HCT116 (cell line): ENCODE data around the gene RNF41. TPM values are rescaled to one million over a fixed set of nuclear protein-coding genes. Genes with fewer than 3 reads are reported as not detected.
"Not testable (repeated sequence)": the region's sequence is repeated elsewhere in the genome, so short reads cannot be mapped to it uniquely, and the experiment has no call there.

Experiments used
- ATAC-seq: fragments of 200-7000 bp; cut with Tn5 transposase; 2 replicates; pipeline ENCODE4 v1.9.1; 2020; ENCODE audit warnings: mild to moderate bottlenecking, moderate library complexity
- BruUV-seq: library from RNA; stranded (reverse); fragments of 400-500 nt; replicated peaks from 2 replicates; lab custom pipeline; 2021; lab: Mats Ljungman, UMichigan
- CTCF ChIA-PET: fragments of 300-600 bp; sonication (Branson Sonifier 250); formaldehyde crosslinking; loops from one replicate; lab custom pipeline; 2021; ENCODE audit warnings: antibody characterized with exemption; lab: Charles Lee
- POLR2A ChIA-PET: fragments of 300-600, 350-600 bp; sonication (Branson Sonifier 250); formaldehyde crosslinking; loops from one replicate; lab custom pipeline; 2021; ENCODE audit warnings: antibody characterized with exemption; lab: Charles Lee
- RAD21 ChIA-PET, 2 experiments: fragments of 300-600 bp; sonication (Branson Sonifier 250); formaldehyde crosslinking; loops; one replicate each; lab custom pipeline; 2023; ENCODE audit warnings: low total read pairs in 2 of 2; ENCODE audit not compliant: uncharacterized antibody in 2 of 2, unreplicated experiment in 2 of 2, low non-redundant PET in 1 of 2; lab: Charles Lee
- DNase-seq: peaks from one replicate; pipeline ENCODE4 v3.0.0-alpha.2; 2010; ENCODE audit warnings: low read depth, low spot score
- H2AFZ ChIP-seq: fragments of 200-600 bp; shearing (Covaris generic), sonication (generic); 2 replicates; pipeline ENCODE4 v1.6.1; 2017; ENCODE audit warnings: low read depth, mixed run types, mixed read lengths, antibody characterized with exemption, low read length; ENCODE audit not compliant: poor library complexity, severe bottlenecking
- H3K27ac ChIP-seq: 2 replicates; pipeline ENCODE4 v1.5.1; 2012; ENCODE audit warnings: low read depth, low read length
- H3K27me3 ChIP-seq: fragments of 200-600 bp; sonication (generic); 2 replicates; pipeline ENCODE4 v1.6.1; 2016; ENCODE audit warnings: mixed run types, low read length, mixed read lengths; ENCODE audit not compliant: insufficient read depth
- H3K36me3 ChIP-seq, 2 experiments: fragments of 200-500 bp in 1 of 2; fragments of 200-600 bp in 1 of 2; sonication (Bioruptor generic) in 1 of 2; sonication (generic) in 1 of 2; 2 replicates each; pipeline versions ENCODE4 v1.5.1 to v1.6.1; 2014 to 2016; ENCODE audit warnings: low read length in 2 of 2, inconsistent platforms in 1 of 2, mixed read lengths in 1 of 2, mixed run types in 1 of 2; ENCODE audit not compliant: insufficient read depth in 2 of 2, control insufficient read depth in 1 of 2
- H3K4me1 ChIP-seq, 2 experiments: fragments of 200-600 bp in 1 of 2; sonication (generic) in 1 of 2; 2 replicates each; pipeline versions ENCODE4 v1.5.1 to v1.6.1; 2012 to 2017; ENCODE audit warnings: low read length in 2 of 2, inconsistent platforms in 1 of 2, mild to moderate bottlenecking in 1 of 2, mixed read lengths in 1 of 2, mixed run types in 1 of 2, moderate library complexity in 1 of 2; ENCODE audit not compliant: insufficient read depth in 2 of 2, control insufficient read depth in 1 of 2
- H3K4me2 ChIP-seq: fragments of 200-600 bp; sonication (generic); 2 replicates; pipeline ENCODE4 v1.6.1; 2017; ENCODE audit warnings: mixed run types, low read length, mixed read lengths
- H3K4me3 ChIP-seq, 2 experiments: fragments of 200-600 bp in 1 of 2; sonication (generic) in 1 of 2; replicated peaks in 1 of 2; 2 replicates each; pipeline ENCODE4 v1.5.1; 2011 to 2016; ENCODE audit warnings: low read length in 2 of 2, control low read depth in 1 of 2, low read depth in 1 of 2, mild to moderate bottlenecking in 1 of 2, mixed read lengths in 1 of 2, mixed run types in 1 of 2
- H3K79me2 ChIP-seq: fragments of 200-600 bp; sonication (generic); 2 replicates; pipeline ENCODE4 v1.6.1; 2017; ENCODE audit warnings: mild to moderate bottlenecking, mixed run types, low read length, moderate library complexity, mixed read lengths; ENCODE audit not compliant: insufficient read depth
- H3K9ac ChIP-seq: fragments of 200-600 bp; sonication (generic); 2 replicates; pipeline ENCODE4 v1.6.1; 2016; ENCODE audit warnings: low read length, mixed read lengths
- H3K9me2 ChIP-seq: fragments of 200-600 bp; sonication (generic), shearing (Covaris generic); 2 replicates; pipeline ENCODE4 v1.6.1; 2017; ENCODE audit warnings: mixed run types, mild to moderate bottlenecking, moderate library complexity; ENCODE audit not compliant: insufficient read depth
- H3K9me3 ChIP-seq, 2 experiments: fragments of 200-500 bp in 1 of 2; fragments of 200-600 bp in 1 of 2; sonication (Bioruptor generic) in 1 of 2; sonication (generic) in 1 of 2; 2 replicates each; pipeline ENCODE4 v1.6.1; 2014 to 2017; ENCODE audit warnings: low read length in 2 of 2, mixed read lengths in 2 of 2, inconsistent platforms in 1 of 2, low read depth in 1 of 2, mild to moderate bottlenecking in 1 of 2, mixed run types in 1 of 2, moderate library complexity in 1 of 2; ENCODE audit not compliant: control insufficient read depth in 1 of 2, insufficient read depth in 1 of 2
- H4K20me1 ChIP-seq: fragments of 200-600 bp; sonication (generic), shearing (Covaris generic); 2 replicates; pipeline ENCODE4 v1.6.1; 2017; ENCODE audit warnings: mixed run types, mild to moderate bottlenecking, moderate library complexity; ENCODE audit not compliant: insufficient read depth
- ATF3 ChIP-seq: IDR thresholded peaks from 2 replicates; pipeline ENCODE4 v1.6.1; 2012
- CEBPB ChIP-seq: IDR thresholded peaks from 2 replicates; pipeline ENCODE4 v1.6.1; 2012; ENCODE audit warnings: low read depth
- CTCF ChIP-seq, 3 experiments: fragments of 200-600 bp in 1 of 3; sonication (generic) in 1 of 3; IDR thresholded peaks in 2 of 3; conservative IDR thresholded peaks in 1 of 3; 2 replicates each; pipeline ENCODE4 v1.5.1; 2012 to 2017; ENCODE audit warnings: low read depth in 2 of 3, low read length in 2 of 3, antibody characterized with exemption in 1 of 3, borderline replicate concordance in 1 of 3, control low read depth in 1 of 3, mild to moderate bottlenecking in 1 of 3, mixed read lengths in 1 of 3, mixed run types in 1 of 3, moderate library complexity in 1 of 3; ENCODE audit not compliant: insufficient read depth in 1 of 3
- ELF1 ChIP-seq: IDR thresholded peaks from 2 replicates; pipeline ENCODE4 v1.6.1; 2012; ENCODE audit warnings: low read depth, borderline replicate concordance
- FOSL1 ChIP-seq: IDR thresholded peaks from 2 replicates; pipeline ENCODE4 v1.6.1; 2012; ENCODE audit warnings: low read depth
- JUND ChIP-seq: IDR thresholded peaks from 2 replicates; pipeline ENCODE4 v1.6.1; 2012
- POLR2A ChIP-seq: IDR thresholded peaks from 2 replicates; pipeline ENCODE4 v1.7.0; 2011; ENCODE audit warnings: borderline replicate concordance; ENCODE audit not compliant: insufficient read depth, insufficient read length; ENCODE audit errors: extremely low read depth
- POLR2AphosphoS5 ChIP-seq: IDR thresholded peaks from 2 replicates; pipeline ENCODE4 v1.6.1; 2011; ENCODE audit warnings: mild to moderate bottlenecking, low read depth, low read length, moderate library complexity
- SIN3A ChIP-seq: IDR thresholded peaks from 2 replicates; pipeline ENCODE4 v1.6.1; 2012; ENCODE audit warnings: low read depth
- SRF ChIP-seq: IDR thresholded peaks from 2 replicates; pipeline ENCODE4 v1.6.1; 2012; ENCODE audit warnings: low read depth
- ZBTB33 ChIP-seq: IDR thresholded peaks from 2 replicates; pipeline ENCODE4 v1.6.1; 2011; ENCODE audit warnings: mild to moderate bottlenecking, low read length, moderate library complexity; ENCODE audit not compliant: insufficient replicate concordance; ENCODE audit errors: extremely low read depth
- ZFX ChIP-seq: fragments of 450-650 bp; IDR thresholded peaks from 2 replicates; pipeline ENCODE4 v1.6.1; 2017
- ZNF274 ChIP-seq: fragments of 200-500 bp; sonication (Bioruptor generic); IDR thresholded peaks from 2 replicates; pipeline ENCODE4 v1.6.1; 2014; ENCODE audit warnings: mild to moderate bottlenecking, low read depth, low read length, inconsistent platforms
- intact Hi-C: fragments of 100-400 bp; cut with micrococcal nuclease; formaldehyde crosslinking; loops from 2 replicates; pipeline ENCODE4 v1.10.0; 2022
- total RNA-seq: library from RNA; stranded (reverse); gene quantifications from one replicate; pipeline ENCODE4 v1.2.1, GENCODE V29; 2021; ENCODE audit not compliant: unreplicated experiment

Gene RNF41
- total RNA-seq, 1 experiment from 2014 or later = 40.6 TPM

GRCh38 chr12:56157201-56158028, 64.3 kb downstream of the RNF41 start:
- ATAC-seq (peak; percentile 64), DNase-seq (peak; percentile 70)
- H3K79me2 ChIP-seq = peaks cover 39% of the 10 kb centered on the region
- H4K20me1 ChIP-seq = no peaks in the 10 kb centered on the region
- H3K9ac ChIP-seq = peak overlapping the region; percentile 68
- RAD21 ChIA-PET = no interaction called here
- peaks cover 16 to 32% of the 10 kb centered on the region in 2 experiments for H3K4me1 ChIP-seq
- no peak overlapping the region for H2AFZ ChIP-seq
- H3K9me2 ChIP-seq = no peaks in the 10 kb centered on the region
- TF ChIP-seq FOSL1 (no peak), ATF3 (no peak), POLR2A (no peak), ZBTB33 (no peak), SIN3A (no peak), ELF1 (no peak), SRF (no peak), JUND (no peak), ZNF274 (no peak), CTCF (IDR thresholded peaks at IDR 0.05 in 2 of 3, conservative IDR thresholded peaks at IDR 0.05 in 1 of 3; ENCODE audit: borderline replicate concordance in 1 of 3, insufficient read depth in 1 of 3, low read depth in 2 of 3, low read length in 2 of 3) (peak in 2 of 3 experiments; percentile 73; a peak in 4 of 6 replicates), POLR2AphosphoS5 (peak; percentile 22; the same call in 1 of the 2 replicates), ZFX (0 out of 2 replicates have a peak, but pooled peaks have one; percentile 15), CEBPB (no peak)
- peaks cover 25 to 33% of the 10 kb centered on the region in 2 experiments; a peak in 3 of 4 replicates for H3K36me3 ChIP-seq
- H3K27ac ChIP-seq = peak overlapping the region; percentile 94
- H3K4me3 ChIP-seq = peak overlapping the region; percentile 39 to 78
- BruUV-seq = TSS peak; percentile 44
- CTCF ChIA-PET = no interaction called here
- no peaks in the 10 kb centered on the region for H3K9me3 ChIP-seq
- no peaks in the 10 kb centered on the region for H3K27me3 ChIP-seq
- peak overlapping the region; percentile 81 for H3K4me2 ChIP-seq
- intact Hi-C loops = loop anchor here (2.0 kb wide), 1 partner anchor 39 kb away; the partner anchor contains the start of gene ZC3H10
- POLR2A ChIA-PET = interaction anchor here (1.2 kb wide), 1 partner anchor 415 kb away, joined by 3 read pairs; no protein-coding TSS in a partner anchor

GRCh38 chr12:56156464-56157200, 65.1 kb downstream of the RNF41 start:
- H3K36me3 ChIP-seq = peaks cover 18 to 27% of the 10 kb centered on the region in 2 experiments; a peak in 3 of 4 replicates
- CTCF ChIA-PET, H4K20me1 ChIP-seq, DNase-seq, H2AFZ ChIP-seq, ATAC-seq, RAD21 ChIA-PET, intact Hi-C loops, H3K4me3 ChIP-seq, H3K27me3 ChIP-seq, H3K9me2 ChIP-seq, BruUV-seq, POLR2A ChIA-PET, H3K9me3 ChIP-seq: not testable (repeated sequence)
- peaks cover 16 to 35% of the 10 kb centered on the region in 2 experiments for H3K4me1 ChIP-seq
- peak overlapping the region; percentile 94 for H3K27ac ChIP-seq
- H3K4me2 ChIP-seq = peak overlapping the region; percentile 81
- peak overlapping the region; percentile 68; the same call in 1 of the 2 replicates for H3K9ac ChIP-seq
- H3K79me2 ChIP-seq = peaks cover 35% of the 10 kb centered on the region
